Middle frontal gyrus (tissue), 1 donor: ENCODE results near the gene TSPAN3.

Experiments
- DNase-seq: peaks from one replicate; pipeline ENCODE4 v3.0.0-alpha.2; 2015; ENCODE audit warnings: low spot score; ENCODE audit errors: extremely low spot score

The TSPAN3 gene

DNA sequence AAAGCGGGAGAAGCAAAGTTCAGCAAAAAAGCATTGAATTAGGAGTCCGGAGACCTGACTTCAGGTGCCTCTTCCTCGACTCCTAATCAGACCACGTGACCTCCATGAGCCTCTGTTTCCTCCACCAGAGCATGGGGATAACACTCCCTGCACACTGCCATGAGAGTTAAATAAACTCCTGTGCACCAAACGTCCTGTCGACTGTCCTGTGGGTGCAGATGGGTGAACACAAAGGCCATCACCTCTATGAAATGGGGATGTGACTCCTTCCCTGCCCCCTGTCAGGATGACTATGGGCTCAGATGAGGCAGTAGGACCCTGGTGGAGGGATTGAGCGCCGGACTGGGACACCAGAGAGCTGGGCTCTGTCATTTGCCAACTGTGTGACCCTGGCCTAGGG is 13.5 kb upstream of the TSPAN3 start:
- no peak for DNase-seq

DNA sequence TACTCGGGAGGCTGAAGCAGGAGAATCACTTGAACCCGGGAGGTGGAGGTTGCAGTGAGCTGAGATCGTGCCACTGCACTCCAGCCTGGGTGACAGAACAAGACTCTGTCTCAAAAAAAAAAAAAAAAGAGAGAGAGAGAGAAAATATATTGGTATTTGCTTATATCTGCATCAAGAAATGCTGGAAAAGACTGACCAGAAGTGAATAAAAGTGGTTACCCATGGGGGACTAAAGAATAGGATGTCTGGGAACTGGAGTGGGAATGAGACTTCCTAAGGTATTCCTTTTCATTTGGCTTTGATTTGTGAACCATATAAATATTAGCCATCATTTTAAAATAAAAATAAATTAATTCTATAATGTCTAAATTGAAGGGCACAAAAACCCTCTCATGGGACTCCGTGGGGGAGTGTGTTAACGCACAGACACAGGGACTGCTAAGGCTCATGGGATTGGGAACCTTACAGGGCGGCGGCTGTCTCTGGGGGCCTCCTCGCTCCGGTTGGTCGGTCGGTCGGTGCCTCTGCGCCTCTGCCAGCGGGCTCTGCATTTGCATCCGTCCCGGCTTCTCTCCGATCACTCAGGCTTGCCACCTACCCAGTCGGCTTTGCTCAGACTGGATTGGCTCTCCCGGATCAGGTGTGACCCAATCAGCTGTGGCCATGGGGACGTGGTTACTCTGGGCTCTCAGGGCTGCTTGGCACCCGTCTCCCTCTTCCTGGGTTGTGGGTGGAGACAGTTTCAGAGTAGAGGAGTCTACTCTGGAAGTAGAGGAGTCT is 12.7 kb upstream of the TSPAN3 start:
- peak; percentile 82 for DNase-seq

DNA sequence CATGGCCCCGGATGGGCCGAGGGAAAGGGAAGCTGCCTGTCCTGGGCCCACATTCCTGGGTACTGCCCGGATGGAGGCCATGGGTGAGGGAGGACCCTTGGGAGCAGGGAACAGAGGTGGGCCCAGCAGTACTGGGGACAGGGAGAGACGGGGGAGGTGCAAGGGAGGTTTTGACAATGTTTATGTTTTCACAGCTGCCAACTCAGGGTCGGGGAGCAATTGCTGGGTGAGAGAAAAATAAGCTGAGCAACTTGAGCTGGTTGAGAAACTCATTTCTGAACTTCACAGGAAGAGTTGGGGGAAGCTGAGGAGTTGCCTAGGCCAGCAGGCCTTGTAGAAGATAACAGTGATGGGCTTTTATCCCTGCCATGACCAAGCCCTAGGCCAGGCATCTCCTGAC is 11.1 kb upstream of the TSPAN3 start:
- DNase-seq: no peak

DNA sequence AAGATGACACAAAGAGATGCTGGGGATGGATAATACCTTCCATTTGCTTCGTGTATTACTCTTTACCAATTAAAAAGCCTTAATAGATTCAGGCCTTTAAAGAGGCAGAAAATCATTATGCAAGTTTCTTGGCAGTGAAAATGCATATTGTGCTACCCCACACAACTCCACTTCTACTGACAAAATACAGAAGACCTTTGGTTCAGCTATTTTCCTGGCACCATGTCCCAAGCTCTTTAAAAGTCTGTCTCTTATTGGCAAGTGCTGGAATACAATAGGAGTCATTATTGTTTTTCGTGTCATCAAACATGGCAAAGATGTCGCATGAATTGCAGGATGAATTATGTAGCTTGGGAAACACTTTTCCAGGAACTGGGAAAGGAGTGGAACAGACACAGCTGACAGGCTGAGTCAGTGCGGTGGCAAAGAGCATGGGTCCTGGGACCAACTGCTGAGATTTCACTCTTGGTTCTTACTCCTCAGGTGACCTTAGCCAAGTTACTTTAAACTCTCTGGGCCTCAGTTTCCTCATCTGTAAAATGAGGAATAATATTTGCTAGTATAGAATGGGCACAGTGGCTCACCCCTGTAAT is 5.5 kb upstream of the TSPAN3 start:
- DNase-seq: no peak

DNA sequence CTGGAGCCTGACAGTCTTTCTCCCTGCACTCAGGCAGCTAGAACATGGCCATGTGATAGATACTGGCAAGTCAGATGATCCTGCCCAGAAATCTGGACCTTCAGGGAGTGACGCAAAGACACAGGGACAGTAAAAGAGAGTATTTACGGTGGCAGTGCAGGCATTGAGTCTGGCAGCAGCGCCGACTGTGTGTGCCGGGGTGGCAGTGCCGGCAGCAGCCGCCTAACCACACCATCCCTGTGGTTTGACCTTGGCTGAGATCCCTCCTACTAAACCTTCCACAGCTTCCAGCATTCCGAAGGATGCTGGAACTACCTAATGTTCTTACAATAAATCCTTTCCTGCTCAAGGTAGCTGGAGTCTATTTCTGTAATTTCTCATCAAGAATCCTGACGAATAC is 4.6 kb upstream of the TSPAN3 start:
- DNase-seq: no peak

DNA sequence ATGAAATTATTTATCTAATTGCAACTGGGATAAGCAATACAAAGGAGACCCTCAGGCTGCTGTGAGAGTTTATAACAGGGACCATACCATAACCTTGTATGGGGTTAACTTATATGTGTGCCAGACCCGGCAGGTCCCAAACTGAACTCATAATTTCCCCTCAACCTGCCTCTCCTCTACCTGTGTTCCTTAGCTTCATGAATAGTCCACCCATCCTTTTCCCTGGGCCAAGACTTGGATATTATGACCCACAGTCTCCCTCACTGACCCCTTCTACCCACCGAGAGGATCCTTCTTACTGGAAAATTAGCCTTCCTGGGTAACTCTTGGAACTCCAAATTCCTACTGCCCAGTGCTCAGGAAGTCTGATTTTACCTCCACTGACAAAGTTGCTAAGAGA is 3.4 kb upstream of the TSPAN3 start:
- DNase-seq: no peak

DNA sequence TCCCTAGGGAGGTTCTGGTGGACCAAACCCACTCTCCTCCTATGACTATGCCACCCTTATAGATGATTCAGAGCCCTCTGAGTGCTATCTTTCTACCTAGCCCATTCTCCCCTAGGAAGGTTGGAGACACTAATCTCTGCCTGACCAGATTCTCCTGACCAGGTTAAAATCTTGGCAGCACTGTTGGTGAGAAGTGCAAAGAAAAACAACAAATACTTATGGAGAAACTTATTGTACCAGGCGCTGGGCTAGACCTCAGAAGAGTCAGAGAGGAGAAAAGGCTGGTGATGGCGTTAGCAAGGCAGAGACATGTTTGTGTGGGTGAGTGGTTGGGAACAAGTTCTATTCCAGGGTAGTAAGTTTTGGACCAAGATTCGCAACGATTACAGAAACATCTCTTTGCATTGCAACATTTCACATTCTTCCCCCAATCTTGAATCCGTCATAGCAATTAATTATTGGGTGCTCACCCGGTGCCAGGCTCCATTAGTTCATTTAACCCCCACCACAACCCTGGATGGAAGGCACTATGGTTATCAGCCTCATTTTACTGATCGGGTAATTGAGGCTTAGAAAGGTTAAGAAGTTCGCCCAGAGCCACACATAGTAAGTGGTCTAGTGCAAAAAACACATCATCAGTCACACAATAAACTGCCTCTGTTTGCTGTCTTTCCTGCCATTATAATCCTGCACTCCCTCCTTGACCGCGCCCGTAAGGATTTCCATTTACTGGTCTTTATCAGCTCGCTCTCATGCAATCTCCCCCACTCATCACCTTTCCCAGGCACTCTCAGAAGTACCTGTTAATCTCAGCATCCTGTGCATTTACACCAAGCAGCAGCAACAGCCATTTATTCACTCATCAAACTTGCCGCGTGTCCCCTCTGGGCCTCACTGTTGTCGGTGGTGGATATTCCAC is 655 bp upstream of the TSPAN3 start:
- DNase-seq: no peak

DNA sequence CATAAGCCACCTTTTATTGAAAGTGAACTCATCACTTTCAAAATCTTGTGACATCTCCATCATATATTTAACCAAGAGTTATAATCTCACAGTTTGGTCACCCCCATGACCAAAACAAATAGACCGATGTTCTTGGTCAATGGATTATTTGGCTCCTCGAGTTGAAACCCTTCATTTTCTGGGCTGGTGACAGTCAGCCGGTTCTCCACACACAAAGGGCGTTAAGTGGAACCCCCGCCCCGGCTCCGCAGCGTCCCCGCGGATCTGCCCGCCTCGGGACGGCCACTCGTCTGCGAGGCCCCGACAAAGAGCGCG is 772 bp downstream of the TSPAN3 start:
- DNase-seq: no peak

DNA sequence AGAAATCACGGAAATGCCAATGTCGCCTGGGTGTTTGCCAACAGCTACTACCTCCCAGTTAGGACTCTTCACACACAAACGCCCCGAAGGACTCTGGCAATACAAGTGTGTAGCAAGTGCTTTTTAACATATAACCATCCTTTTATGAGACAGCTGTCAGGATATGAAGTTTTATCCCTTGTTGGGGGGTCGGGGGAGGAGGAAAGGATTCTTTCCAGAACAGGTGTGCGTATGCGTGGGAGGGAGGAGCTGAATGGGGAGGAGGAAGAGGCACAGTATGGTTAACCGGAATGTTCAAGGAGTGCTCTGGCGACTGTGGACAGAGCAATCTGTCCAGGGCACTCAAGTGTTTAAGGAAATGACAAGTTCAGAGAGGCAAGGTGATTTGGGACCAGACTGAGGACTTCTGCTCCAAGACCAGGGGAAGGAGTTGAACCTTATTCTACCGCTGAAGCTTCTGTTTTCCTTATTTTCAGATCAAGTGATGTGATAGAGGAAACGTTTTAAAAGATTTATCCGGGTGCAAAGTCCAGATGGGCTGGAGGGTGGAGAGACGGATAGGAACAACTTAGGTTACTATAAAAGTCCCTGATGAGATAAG is 1.3 kb downstream of the TSPAN3 start:
- DNase-seq: no peak

DNA sequence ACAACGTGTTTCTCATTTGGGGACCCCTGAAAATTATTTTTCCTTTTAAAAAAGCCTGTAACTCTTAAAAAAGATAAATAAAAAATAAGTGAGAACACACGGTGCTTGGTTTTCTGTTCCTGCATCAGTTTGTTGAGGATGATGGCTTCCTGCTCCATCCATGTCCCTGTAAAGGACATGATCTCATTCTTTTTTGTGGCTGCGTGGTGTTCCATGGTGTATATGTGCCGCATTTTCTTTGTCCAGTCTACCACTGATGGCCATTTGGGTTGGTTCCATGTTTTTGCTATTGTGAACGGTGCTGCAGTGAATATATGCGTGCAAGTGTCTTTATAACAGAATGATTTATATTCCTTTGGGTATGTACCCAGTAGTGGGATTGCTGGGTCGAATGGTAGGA is 2.3 kb downstream of the TSPAN3 start:
- DNase-seq: no peak

DNA sequence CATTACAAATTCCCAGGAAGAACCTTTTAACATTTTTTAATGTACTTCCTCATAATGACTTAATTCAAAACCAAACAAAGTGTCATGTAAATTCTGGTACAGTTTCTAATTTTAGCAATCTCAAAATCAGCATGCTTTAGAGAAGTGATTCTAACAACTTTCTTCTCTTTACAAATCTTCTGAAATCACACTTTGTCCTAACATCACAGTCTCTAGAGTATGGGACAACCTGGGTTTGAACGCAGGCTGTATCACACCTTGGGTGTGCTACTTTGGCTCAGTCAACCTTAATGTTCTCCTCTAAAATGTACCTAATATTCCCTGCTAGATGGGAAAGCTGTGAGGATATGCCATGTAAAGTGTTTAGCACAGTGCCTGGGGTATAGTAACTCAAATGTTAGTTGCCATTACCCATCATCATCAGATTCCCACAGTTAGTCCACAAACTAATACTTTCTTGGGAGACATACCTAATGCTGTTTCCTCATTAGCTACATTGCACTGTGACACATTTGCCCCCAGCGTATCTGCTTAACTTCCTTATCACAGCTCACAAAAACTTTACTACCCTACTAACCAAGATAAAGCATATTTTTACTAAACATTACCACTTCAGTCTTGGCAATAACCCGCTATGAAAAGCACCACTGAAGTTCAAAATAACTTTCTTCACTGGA is 3.1 kb downstream of the TSPAN3 start:
- DNase-seq: no peak

DNA sequence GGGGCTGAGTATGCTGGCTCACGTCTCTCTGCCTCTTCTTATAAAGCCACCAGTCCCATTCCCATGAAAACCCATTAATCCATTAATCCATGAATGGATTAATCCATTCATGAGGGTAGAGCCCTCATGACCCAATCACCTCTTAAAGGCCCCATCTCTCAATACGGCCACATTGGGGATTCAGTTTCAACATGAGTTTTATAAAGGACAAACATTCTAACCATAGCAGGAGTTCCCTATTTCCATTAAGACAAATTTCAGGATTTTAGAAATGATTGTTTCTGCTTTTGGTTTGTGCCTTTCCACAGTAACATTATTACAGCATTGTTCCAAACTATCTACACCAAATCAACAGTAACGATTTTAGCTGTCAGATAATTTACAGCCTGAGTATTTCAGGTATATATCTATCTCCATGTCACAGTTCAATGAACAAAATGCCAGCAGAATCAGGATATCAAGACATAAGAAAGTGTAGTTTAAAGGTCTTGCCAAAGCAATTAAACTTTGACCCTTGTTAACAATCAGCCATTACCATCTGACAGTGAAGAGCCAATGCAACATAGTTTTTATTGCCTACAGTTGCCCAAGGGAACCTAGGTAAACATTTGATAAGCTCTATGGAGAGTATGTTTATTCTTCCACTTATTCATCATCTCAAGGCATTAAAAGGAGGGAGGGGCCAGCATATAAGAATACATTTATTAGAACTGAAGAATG is 3.8 kb downstream of the TSPAN3 start:
- DNase-seq: no peak

DNA sequence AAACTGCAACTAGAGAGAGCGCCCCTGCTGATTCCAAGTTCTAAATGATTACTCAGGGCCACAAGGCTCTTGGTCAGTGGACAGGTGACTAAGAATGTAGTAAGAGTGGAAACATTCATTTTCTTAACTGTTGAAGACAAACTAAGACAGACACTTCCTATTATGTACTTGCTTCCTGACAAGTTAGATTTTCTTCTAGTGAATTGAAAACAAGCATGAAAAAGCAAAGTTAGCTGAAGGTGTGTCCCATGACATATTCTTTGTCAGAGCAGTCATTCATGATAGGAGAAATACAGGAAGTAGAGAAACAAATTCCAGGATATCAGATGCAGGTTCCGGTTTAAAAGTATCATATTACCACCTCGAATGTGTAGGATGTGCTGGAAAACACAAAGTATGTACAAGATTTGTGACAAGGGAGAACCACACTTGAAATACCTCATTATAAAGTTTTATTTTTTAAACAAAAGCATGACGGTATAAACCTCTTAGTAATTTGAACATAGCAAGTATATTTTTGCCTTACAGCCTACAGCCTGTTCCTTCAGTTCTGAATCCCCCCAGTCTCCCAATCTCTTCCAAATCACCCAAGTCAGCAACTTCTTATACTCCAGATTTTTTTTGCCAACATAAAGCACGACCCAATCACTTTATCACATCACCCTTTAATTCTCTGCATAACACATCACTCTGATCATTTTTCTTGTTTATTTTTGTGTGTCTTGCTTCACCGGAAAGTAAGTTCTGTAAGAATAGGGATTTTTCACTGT is 6.2 kb downstream of the TSPAN3 start:
- no peak for DNase-seq

DNA sequence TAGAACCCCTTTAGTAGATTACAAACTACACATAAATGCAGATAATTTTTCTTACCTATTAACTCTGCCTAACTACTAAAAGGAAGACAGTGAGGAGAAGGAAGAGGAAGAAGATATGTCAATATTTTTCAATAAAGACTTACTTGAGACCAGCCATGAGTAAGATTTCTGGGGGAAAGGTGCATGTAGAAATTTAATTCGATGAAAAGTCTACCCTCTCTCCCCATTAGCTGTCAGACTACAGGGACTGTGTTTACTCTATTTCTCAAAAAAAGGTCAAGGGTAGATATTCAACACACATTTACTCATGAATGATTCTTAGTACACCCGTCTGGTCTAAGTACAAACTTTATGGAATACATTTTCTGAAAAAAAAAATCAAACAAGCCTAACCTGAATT is 6.8 kb downstream of the TSPAN3 start:
- no peak for DNase-seq

DNA sequence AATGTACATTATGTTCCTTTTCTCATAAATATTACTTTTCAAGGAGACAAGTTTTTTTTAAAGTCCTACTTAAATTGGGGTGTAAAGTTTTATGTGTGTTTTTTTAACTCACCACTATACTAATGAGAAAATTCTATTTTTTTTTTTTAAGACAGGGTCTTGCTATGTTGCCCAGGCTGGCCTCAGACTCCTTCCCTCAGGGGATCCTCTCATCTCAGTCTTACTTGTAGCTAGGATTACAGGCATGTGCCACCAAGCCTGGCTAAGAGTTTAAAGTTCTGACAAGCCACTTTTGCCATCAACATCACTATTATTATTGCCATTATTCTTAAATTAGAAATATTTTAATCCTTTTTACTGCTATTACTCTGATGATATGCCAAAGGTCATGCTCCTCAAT is 7.7 kb downstream of the TSPAN3 start:
- DNase-seq: no peak

DNA sequence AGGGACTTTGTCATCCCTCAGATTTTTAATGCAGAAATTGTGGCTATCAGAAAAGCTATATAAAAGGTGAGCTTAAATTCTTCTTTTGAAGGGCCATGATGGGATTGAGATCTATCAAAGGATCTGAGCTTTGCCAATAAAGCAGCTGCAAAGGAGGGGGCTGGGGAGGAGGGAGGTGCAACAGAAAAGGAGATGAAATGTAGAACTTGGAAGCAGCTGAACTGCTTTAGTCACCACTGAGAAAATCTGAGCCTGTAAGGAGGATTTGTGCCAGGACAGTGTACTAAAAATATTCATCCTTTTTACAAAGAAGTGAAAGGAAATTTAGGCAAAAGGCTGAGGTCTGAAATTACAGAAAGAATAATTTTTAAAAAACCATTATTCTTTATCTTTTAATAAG is 10.4 kb downstream of the TSPAN3 start:
- DNase-seq: no peak

DNA sequence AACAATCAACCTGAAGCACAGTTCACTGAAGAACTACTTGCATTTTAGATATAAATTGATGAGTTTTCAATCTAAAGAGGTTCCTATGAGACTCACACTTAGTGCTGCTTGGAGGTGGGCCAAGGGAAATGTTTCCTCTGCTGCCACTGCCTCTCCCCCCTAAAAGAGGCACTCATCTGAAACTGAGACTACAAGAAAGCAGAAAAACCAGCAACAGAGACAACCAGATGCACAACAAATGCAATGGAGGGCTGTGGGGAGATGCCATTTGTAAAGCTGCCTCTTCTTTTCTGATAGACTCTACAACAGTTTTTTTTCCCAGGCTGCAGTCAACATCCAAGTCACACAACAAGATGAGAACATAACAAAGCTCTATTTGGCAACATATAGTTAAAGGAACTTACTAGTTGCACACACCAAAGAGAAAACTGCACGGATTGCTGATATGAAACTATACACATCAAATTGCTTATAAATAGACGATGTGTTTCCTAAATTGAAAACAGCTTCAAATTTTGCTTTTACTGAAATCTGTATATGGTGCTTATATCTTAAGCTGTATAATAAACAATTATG is 11.0 kb downstream of the TSPAN3 start:
- no peak for DNase-seq

DNA sequence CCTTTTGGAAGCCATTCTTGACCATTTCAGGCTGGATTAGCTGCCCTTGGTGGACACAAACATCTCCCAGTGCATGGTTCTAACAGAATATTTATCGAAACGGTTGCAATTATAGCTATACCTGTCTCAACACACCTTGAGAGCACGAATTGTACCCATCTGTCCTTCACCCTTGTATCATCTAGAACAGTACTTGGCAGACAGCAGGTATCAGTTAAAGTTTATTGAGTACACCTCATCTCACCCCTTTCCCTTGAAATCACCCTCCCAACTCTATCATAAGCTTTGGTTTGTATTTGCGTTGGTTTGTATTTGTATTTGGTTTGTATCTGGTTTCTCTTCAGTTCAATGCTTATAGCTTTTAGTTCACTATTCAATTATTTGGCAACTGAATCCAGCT is 12.4 kb downstream of the TSPAN3 start:
- no peak for DNase-seq

DNA sequence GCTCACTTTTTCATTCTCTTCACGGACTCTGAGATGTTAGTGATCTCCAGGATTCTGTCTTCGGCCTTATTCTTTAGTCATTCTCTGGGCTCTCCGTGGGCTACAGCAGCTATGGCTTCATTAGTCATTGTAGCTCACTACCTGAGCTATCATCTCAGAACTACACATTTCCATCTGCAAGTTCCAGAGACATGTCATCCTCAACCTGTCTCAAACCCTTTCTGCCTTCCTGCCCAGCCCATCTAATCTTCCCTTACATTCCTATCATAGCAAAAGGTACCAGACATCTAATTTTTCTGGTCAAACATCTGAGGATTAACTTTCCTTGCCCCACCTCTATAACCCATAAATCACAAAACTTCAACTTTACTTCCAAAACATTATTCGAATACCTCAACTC is 13.2 kb downstream of the TSPAN3 start:
- no peak for DNase-seq

DNA sequence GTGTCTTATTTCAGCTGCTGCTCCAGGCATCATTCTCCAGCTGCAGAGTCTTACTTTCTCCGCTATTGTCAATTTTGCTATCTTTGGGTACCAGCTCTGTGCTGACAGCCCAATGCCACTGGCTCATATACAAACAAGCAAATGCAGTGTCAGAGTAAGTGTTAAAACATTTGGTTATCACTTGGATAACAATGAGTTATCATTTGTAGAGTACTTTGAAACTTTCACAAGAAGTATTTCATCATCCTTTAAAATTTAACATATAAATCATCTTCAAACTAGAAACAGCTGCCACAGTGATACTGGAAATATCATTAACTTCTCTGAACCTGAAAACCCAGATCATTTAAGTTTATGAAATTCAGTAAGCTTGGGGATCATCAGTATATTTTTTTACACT is 13.8 kb downstream of the TSPAN3 start:
- DNase-seq: no peak
